ENCODE data around the gene CHST9. TPM values are rescaled to one million over a fixed set of nuclear protein-coding genes. Genes with fewer than 3 reads are reported as not detected.

The CHST9 gene
- total and polyA plus RNA-seq, 2 donors (not counting 3 experiments of a cell fraction or from before 2014, with no cell fraction given) = not detected

DNA sequence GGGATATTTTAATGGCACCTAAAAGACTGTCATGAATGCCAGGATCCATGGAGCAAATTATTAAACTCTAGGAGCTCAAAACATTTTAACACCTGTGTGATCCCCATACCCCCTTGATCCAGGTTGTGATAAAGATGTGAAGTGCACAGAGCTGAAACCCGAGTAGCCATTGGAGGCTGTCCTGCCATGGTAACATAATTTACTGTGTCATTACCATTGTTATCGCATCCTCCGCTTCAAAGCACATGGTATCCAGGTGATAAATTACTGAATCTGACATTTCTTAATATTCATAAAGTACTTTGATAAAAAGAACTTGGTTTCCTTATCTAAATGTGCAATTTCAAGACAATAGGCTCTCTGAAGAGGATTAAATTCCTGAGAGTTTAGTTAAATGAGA, 109.3 kb downstream of the CHST9 start:
- ChIA-PET CTCF (no interaction called here), POLR2A (no interaction called here)
- H3K9me1 ChIP-seq (replicated peaks; ENCODE audit: control insufficient read depth, extremely low read depth, insufficient read depth, low read length) = no peaks in the 10 kb centered on the region
- H3K9ac ChIP-seq (replicated peaks; ENCODE audit: extremely low read depth, insufficient read depth, low read length) = no peak overlapping the region
- H3K79me2 ChIP-seq (ENCODE audit: control insufficient read depth, insufficient read depth, low read length) = no peaks in the 10 kb centered on the region
- H4K20me1 ChIP-seq (replicated peaks; ENCODE audit: control insufficient read depth, extremely low read depth, insufficient read depth, low read length) = no peaks in the 10 kb centered on the region
- dilution Hi-C loops (cut with MboI; ENCODE audit: extremely low pct_ligation_motif_present, low sequenced_read_pairs) (no loop called here), intact Hi-C loops (cut with micrococcal nuclease) (no loop called here)
- peaks cover 2% of the 10 kb centered on the region for H3K9me3 ChIP-seq (replicated peaks; ENCODE audit: control insufficient read depth, insufficient read depth, low read length)
- no peak overlapping the region for H3K4me2 ChIP-seq (ENCODE audit: insufficient read depth, low read length)
- H3K27ac ChIP-seq (ENCODE audit: insufficient read depth, low read depth, low read length) = no peak overlapping the region
- no peak for DNase-seq (ENCODE audit: low read depth, low spot score)
- BruUV-seq (replicated peaks) = no TSS peak
- FAIRE-seq = no peak
- no peak overlapping the region for H3K4me3 ChIP-seq (replicated peaks in 1 of 3; ENCODE audit: insufficient read depth in 1 of 3, low read depth in 1 of 3, low read length in 3 of 3)
- H2AFZ ChIP-seq (ENCODE audit: low read depth, low read length) = no peak overlapping the region
- H3K36me3 ChIP-seq (ENCODE audit: control insufficient read depth in 2 of 2, extremely low read depth in 1 of 2, insufficient read depth in 2 of 2, low read length in 2 of 2) = no peaks in the 10 kb centered on the region
- H3K27me3 ChIP-seq (ENCODE audit: control insufficient read depth in 2 of 2, insufficient read depth in 2 of 2, low read length in 2 of 2) = no peaks in the 10 kb centered on the region
- no peaks in the 10 kb centered on the region for H3K4me1 ChIP-seq (ENCODE audit: control insufficient read depth, extremely low read depth, insufficient read depth, low read length)
- TF ChIP-seq POLR2A (IDR thresholded peaks at IDR 0.05; ENCODE audit: low read depth, low read length) (no peak), JUN (IDR thresholded peaks at IDR 0.05; ENCODE audit: borderline replicate concordance, insufficient read depth, insufficient read length, low read depth) (no peak), MYC (IDR thresholded peaks at IDR 0.05; ENCODE audit: low read depth, low read length) (no peak), POLR2AphosphoS5 (IDR thresholded peaks at IDR 0.05; ENCODE audit: insufficient read depth, low read depth, low read length) (no peak), FOS (IDR thresholded peaks at IDR 0.05; ENCODE audit: borderline replicate concordance, insufficient read depth, low read length) (no peak), EZH2 (IDR thresholded peaks at IDR 0.05; ENCODE audit: borderline replicate concordance, low read depth, low read length, severe bottlenecking) (no peak), GATA2 (IDR thresholded peaks at IDR 0.05; ENCODE audit: insufficient read depth, insufficient read length, low read depth, low read length) (no peak)
- TF ChIP-seq, protein P1, sequence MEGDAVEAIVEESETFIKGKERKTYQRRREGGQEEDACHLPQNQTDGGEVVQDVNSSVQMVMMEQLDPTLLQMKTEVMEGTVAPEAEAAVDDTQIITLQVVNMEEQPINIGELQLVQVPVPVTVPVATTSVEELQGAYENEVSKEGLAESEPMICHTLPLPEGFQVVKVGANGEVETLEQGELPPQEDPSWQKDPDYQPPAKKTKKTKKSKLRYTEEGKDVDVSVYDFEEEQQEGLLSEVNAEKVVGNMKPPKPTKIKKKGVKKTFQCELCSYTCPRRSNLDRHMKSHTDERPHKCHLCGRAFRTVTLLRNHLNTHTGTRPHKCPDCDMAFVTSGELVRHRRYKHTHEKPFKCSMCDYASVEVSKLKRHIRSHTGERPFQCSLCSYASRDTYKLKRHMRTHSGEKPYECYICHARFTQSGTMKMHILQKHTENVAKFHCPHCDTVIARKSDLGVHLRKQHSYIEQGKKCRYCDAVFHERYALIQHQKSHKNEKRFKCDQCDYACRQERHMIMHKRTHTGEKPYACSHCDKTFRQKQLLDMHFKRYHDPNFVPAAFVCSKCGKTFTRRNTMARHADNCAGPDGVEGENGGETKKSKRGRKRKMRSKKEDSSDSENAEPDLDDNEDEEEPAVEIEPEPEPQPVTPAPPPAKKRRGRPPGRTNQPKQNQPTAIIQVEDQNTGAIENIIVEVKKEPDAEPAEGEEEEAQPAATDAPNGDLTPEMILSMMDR (IDR thresholded peaks at IDR 0.05; ENCODE audit: extremely low read depth in 1 of 2, insufficient read depth in 1 of 2, low read depth in 1 of 2, low read length in 2 of 2) = no peak
- TF ChIP-seq, protein P2, sequence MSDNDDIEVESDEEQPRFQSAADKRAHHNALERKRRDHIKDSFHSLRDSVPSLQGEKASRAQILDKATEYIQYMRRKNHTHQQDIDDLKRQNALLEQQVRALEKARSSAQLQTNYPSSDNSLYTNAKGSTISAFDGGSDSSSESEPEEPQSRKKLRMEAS (IDR thresholded peaks at IDR 0.05; ENCODE audit: insufficient read depth, insufficient read length) = no peak

Data from endothelial cell of umbilical vein (primary cell).